ENCODE results near the gene NOS1. TPM values are rescaled to one million over a fixed set of nuclear protein-coding genes. Genes with fewer than 3 reads are reported as not detected.
"Not testable (repeated sequence)": the region's sequence is repeated elsewhere in the genome, so short reads cannot be mapped to it uniquely, and the experiment has no call there.

The NOS1 gene
- total RNA-seq, 1 experiment from 2014 or later, result 0.35 TPM

DNA sequence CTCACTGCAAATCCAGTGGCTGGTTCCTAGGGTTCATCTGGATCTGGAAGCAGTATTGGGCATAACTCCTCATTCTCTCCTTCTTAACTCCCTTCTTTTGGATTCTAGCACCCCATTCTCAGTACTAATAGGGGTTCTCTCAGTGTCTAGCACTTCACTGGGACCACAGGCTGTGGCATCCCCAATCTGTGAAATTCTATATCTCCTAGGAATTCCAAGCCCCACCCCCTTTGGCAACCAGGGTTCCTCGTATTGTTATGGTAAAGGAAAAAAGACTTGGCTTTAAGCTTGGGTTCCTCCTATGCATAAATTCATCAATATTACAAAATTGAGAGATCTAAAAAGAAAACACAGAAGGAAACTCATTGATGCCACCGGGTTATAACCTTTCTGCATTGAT lies 126.2 kb downstream of the NOS1 start:
- Histone ChIP-seq H3K4me3 (ENCODE audit: insufficient read depth, low read depth, low read length) (no peak overlapping the region), H3K36me3 (replicated peaks; ENCODE audit: control insufficient read depth, insufficient read depth, low read length) (no peaks in the 10 kb centered on the region), H3K27me3 (ENCODE audit: control insufficient read depth, insufficient read depth, low read length) (no peaks in the 10 kb centered on the region)
- peak; percentile 71 for DNase-seq

GRCh38 chr12:117234441-117234840 lies 127.0 kb downstream of the NOS1 start:
- Histone ChIP-seq H3K27me3 (ENCODE audit: control insufficient read depth, insufficient read depth, low read length) (no peaks in the 10 kb centered on the region), H3K36me3 (replicated peaks; ENCODE audit: control insufficient read depth, insufficient read depth, low read length) (no peaks in the 10 kb centered on the region), H3K4me3 (ENCODE audit: insufficient read depth, low read depth, low read length) (no peak overlapping the region)
- no peak for DNase-seq

- Histone ChIP-seq H3K4me3 (ENCODE audit: insufficient read depth, low read depth, low read length) (no peak overlapping the region), H3K36me3 (replicated peaks; ENCODE audit: control insufficient read depth, insufficient read depth, low read length) (no peaks in the 10 kb centered on the region), H3K27me3 (ENCODE audit: control insufficient read depth, insufficient read depth, low read length) (no peaks in the 10 kb centered on the region)
- peak; percentile 58 for DNase-seq
These were observed 129.7 kb downstream of the NOS1 start for GRCh38 chr12:117231750-117232149.

GRCh38 chr12:117228239-117228638 lies 133.2 kb downstream of the NOS1 start:
- no peak overlapping the region for H3K4me3 ChIP-seq (ENCODE audit: insufficient read depth, low read depth, low read length)
- no peak for DNase-seq
- no peaks in the 10 kb centered on the region for H3K27me3 ChIP-seq (ENCODE audit: control insufficient read depth, insufficient read depth, low read length)
- H3K36me3 ChIP-seq (replicated peaks; ENCODE audit: control insufficient read depth, insufficient read depth, low read length), result no peaks in the 10 kb centered on the region

DNA sequence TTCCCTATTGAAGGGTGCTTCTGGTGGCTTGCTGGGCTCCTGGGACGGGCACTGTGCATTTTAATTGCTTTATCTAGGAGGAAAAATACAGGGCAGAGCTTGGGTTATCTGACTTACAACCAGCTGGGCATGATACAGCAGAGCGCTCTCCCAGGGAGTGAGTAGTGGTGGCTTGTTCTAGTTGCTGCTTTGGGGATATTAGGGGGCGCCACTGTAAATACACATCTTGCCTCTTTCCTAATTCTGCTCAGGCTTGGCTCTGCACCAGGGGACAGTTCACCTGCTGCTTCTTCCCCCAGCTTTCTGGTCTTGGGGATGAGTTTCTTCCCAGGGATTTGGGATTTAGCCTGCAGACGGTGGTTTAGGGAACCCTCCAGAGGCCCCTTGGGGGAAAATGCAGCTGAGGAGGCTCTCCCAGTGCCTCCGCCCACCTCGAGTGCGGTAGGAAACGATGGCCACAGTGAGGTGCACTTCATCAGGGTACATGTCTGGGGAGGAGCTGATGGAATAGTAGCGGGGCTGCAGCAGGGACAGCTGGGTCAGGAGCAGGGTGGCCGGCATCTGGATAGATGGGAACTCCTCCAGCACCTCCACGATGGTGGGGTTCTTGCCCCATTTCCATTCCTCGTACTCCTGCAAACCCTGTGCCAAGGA lies 134.3 kb downstream of the NOS1 start:
- peak; percentile 77 for DNase-seq
- Histone ChIP-seq H3K36me3 (replicated peaks; ENCODE audit: control insufficient read depth, insufficient read depth, low read length) (no peaks in the 10 kb centered on the region), H3K4me3 (ENCODE audit: insufficient read depth, low read depth, low read length) (no peak overlapping the region), H3K27me3 (ENCODE audit: control insufficient read depth, insufficient read depth, low read length) (no peaks in the 10 kb centered on the region)

DNA sequence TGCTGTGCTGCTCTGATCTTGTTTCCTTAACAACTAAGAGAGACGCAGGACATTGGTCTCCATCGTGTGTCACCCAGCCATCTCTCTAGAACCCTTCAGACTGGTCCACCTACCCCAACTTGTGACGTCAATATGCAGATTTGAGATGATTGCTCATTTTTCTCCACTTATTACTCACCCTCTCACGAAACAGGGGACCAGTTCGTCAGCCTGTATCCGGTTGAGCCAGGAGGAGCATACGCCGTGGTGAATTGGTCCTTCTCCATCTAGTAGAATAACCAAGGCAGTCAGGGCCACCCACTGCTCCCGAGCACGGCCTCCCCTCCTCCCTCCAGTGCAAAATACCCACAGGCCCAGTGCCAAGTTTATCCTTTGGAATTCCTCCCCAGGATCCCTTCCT lies 134.9 kb downstream of the NOS1 start:
- DNase-seq, result no peak
- Histone ChIP-seq H3K27me3 (ENCODE audit: control insufficient read depth, insufficient read depth, low read length) (no peaks in the 10 kb centered on the region), H3K4me3 (ENCODE audit: insufficient read depth, low read depth, low read length) (no peak overlapping the region), H3K36me3 (replicated peaks; ENCODE audit: control insufficient read depth, insufficient read depth, low read length) (no peaks in the 10 kb centered on the region)

- no peak for DNase-seq
- Histone ChIP-seq H3K4me3 (ENCODE audit: insufficient read depth, low read depth, low read length) (no peak overlapping the region), H3K27me3 (ENCODE audit: control insufficient read depth, insufficient read depth, low read length) (no peaks in the 10 kb centered on the region), H3K36me3 (replicated peaks; ENCODE audit: control insufficient read depth, insufficient read depth, low read length) (no peaks in the 10 kb centered on the region)
These were observed 136.2 kb downstream of the NOS1 start for GRCh38 chr12:117225179-117225578.

DNA sequence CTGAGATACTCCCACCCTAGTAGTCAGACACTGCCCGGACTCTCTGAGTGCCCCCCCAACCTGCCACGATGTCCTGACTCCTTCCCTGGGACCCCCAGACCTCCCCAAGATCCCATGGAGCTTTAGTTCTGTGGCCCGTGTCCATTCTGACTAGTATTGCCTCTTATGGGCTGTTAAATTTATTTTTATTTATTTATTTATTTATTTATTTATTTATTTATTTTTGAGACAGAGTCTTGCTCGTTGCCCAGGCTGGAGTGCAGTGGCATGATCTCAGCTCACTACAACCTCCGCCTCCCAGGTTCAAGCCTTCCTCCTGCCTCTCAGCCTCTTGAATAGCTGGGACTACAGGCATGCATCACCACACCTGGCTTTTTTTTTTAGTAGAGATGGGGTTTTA lies 140.5 kb downstream of the NOS1 start:
- H3K36me3 ChIP-seq (replicated peaks; ENCODE audit: control insufficient read depth, insufficient read depth, low read length); H3K27me3 ChIP-seq (ENCODE audit: control insufficient read depth, insufficient read depth, low read length); DNase-seq; H3K4me3 ChIP-seq (ENCODE audit: insufficient read depth, low read depth, low read length): not testable (repeated sequence)

- Histone ChIP-seq H3K4me3 (ENCODE audit: insufficient read depth, low read depth, low read length) (no peak overlapping the region), H3K27me3 (ENCODE audit: control insufficient read depth, insufficient read depth, low read length) (no peaks in the 10 kb centered on the region; the same call in 1 of the 2 replicates), H3K36me3 (replicated peaks; ENCODE audit: control insufficient read depth, insufficient read depth, low read length) (no peaks in the 10 kb centered on the region)
- no peak for DNase-seq
These were observed 143.3 kb downstream of the NOS1 start for GRCh38 chr12:117218149-117218548.

DNA sequence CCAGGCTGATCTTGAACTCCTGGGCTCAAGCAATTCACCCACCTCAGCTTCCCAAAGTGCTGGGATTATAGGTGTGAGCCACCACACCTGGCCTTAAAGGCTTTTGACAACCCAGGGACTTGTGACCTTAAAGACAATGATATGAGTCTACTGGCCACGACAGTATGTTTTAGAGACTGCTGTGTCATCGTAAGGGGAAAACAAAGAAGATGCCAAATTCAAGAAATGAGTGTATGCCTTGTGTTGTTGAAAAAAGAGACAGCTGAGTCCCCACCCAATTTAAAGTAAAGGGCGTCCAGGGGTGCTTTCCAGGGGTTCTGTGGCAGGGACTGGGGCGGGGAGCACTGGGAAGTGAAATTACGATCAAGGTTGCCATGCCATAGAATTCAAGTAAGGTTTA lies 144.7 kb downstream of the NOS1 start:
- no peaks in the 10 kb centered on the region for H3K36me3 ChIP-seq (replicated peaks; ENCODE audit: control insufficient read depth, insufficient read depth, low read length)
- H3K27me3 ChIP-seq (ENCODE audit: control insufficient read depth, insufficient read depth, low read length), result no peaks in the 10 kb centered on the region; the same call in 1 of the 2 replicates
- DNase-seq, result no peak
- H3K4me3 ChIP-seq (ENCODE audit: insufficient read depth, low read depth, low read length), result no peak overlapping the region

- DNase-seq, result no peak
- Histone ChIP-seq H3K36me3 (replicated peaks; ENCODE audit: control insufficient read depth, insufficient read depth, low read length) (no peaks in the 10 kb centered on the region), H3K27me3 (ENCODE audit: control insufficient read depth, insufficient read depth, low read length) (no peaks in the 10 kb centered on the region; the same call in 1 of the 2 replicates), H3K4me3 (ENCODE audit: insufficient read depth, low read depth, low read length) (no peak overlapping the region)
These were observed 146.6 kb downstream of the NOS1 start for GRCh38 chr12:117214797-117215196.

DNA sequence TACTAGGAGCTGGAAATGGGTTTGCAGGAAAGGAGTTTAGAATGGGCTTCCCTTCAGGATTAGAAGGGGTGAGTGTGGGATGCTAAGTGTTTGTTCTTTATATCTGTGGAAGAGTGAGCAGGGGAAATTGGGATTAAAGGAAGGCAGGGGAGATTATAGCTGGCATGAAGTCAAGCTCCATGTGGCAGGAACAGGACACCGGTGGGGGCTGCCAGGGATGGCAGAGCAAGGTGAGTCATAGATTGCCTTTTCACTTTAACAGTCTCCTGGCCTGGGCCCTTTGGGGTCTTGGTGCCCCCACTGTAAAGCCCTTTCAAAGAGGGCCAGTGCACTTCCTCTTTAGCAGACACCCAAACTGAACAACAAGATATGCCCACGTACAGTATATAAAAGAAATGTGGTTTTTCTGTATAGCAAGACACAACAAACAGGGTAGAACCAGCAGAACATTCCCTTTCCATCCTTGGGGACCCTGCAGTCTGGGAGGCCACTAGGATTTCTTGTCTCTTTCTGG lies 148.1 kb downstream of the NOS1 start:
- DNase-seq, result no peak
- no peak overlapping the region for H3K4me3 ChIP-seq (ENCODE audit: insufficient read depth, low read depth, low read length)
- no peaks in the 10 kb centered on the region; the same call in 1 of the 2 replicates for H3K27me3 ChIP-seq (ENCODE audit: control insufficient read depth, insufficient read depth, low read length)
- H3K36me3 ChIP-seq (replicated peaks; ENCODE audit: control insufficient read depth, insufficient read depth, low read length), result no peaks in the 10 kb centered on the region

GRCh38 chr12:117212563-117213190 lies 148.7 kb downstream of the NOS1 start:
- peak; percentile 87 for DNase-seq
- no peak overlapping the region for H3K4me3 ChIP-seq (ENCODE audit: insufficient read depth, low read depth, low read length)
- H3K36me3 ChIP-seq (replicated peaks; ENCODE audit: control insufficient read depth, insufficient read depth, low read length), result no peaks in the 10 kb centered on the region
- no peaks in the 10 kb centered on the region; the same call in 1 of the 2 replicates for H3K27me3 ChIP-seq (ENCODE audit: control insufficient read depth, insufficient read depth, low read length)

- no peak overlapping the region for H3K4me3 ChIP-seq (ENCODE audit: insufficient read depth, low read depth, low read length)
- no peak for DNase-seq
- no peaks in the 10 kb centered on the region; the same call in 1 of the 2 replicates for H3K27me3 ChIP-seq (ENCODE audit: control insufficient read depth, insufficient read depth, low read length)
- no peaks in the 10 kb centered on the region for H3K36me3 ChIP-seq (replicated peaks; ENCODE audit: control insufficient read depth, insufficient read depth, low read length)
These were observed 151.0 kb downstream of the NOS1 start for GRCh38 chr12:117210266-117210918.

- no peak overlapping the region for H3K4me3 ChIP-seq (ENCODE audit: insufficient read depth, low read depth, low read length)
- H3K36me3 ChIP-seq (replicated peaks; ENCODE audit: control insufficient read depth, insufficient read depth, low read length), result no peaks in the 10 kb centered on the region
- no peak for DNase-seq
- H3K27me3 ChIP-seq (ENCODE audit: control insufficient read depth, insufficient read depth, low read length), result no peaks in the 10 kb centered on the region; the same call in 1 of the 2 replicates
These were observed 151.8 kb downstream of the NOS1 start for GRCh38 chr12:117209626-117210025.
